ENCODE measurements around the gene ID3.

ID3 gene

GRCh38 chr1:23564529-23565122, 5.3 kb upstream of the ID3 start:
- DNase-seq = no peak

- peak in 1 of 2 experiments; percentile 34 for DNase-seq
Observed at GRCh38 chr1:23563755-23564374, 4.6 kb upstream of the ID3 start.

- DNase-seq = no peak
Observed at GRCh38 chr1:23563003-23563402, 3.7 kb upstream of the ID3 start.

GRCh38 chr1:23562137-23562876, 3.0 kb upstream of the ID3 start:
- DNase-seq = peak; percentile 95 to 97

- DNase-seq = no peak
Observed at GRCh38 chr1:23561813-23562100, 2.5 kb upstream of the ID3 start.

GRCh38 chr1:23561076-23561812, 1.9 kb upstream of the ID3 start:
- DNase-seq = no peak

GRCh38 chr1:23559985-23560741, 862 bp upstream of the ID3 start:
- DNase-seq = peak in 1 of 2 experiments; percentile 34

- no peak for DNase-seq
Observed at GRCh38 chr1:23558872-23559135, 497 bp downstream of the ID3 start.

- peak in 1 of 2 experiments; percentile 31 for DNase-seq
Observed at GRCh38 chr1:23558140-23558871, 995 bp downstream of the ID3 start.

GRCh38 chr1:23557471-23558124, 1.7 kb downstream of the ID3 start:
- DNase-seq = no peak

GRCh38 chr1:23556635-23557470, 2.4 kb downstream of the ID3 start:
- DNase-seq = peak; percentile 42 to 47

GRCh38 chr1:23555986-23556634, 3.2 kb downstream of the ID3 start:
- DNase-seq = peak; percentile 40 to 42

- peak in 1 of 2 experiments; percentile 35 for DNase-seq
Observed at GRCh38 chr1:23555270-23555985, 3.9 kb downstream of the ID3 start.

- DNase-seq = peak; percentile 85 to 89
Observed at GRCh38 chr1:23554481-23555269, 4.6 kb downstream of the ID3 start.

GRCh38 chr1:23554127-23554480, 5.2 kb downstream of the ID3 start:
- DNase-seq = peak in 1 of 2 experiments; percentile 17

GRCh38 chr1:23553231-23554126, 5.8 kb downstream of the ID3 start:
- no peak for DNase-seq

GRCh38 chr1:23551849-23552248, 7.5 kb downstream of the ID3 start:
- DNase-seq = no peak

- no peak for DNase-seq
Observed at GRCh38 chr1:23548704-23549143, 10.6 kb downstream of the ID3 start.

All from SHP77 (cell line).